HG02885 (cell line): Measurements from ENCODE around the gene CASP7.
"Not testable (repeated sequence)": the region's sequence is repeated elsewhere in the genome, so short reads cannot be mapped to it uniquely, and the experiment has no call there.

ENCODE experiments used
- ATAC-seq: cut with Tn5 transposase; IDR thresholded peaks from one replicate; pipeline ENCODE4 v1.9.1; 2021; ENCODE audit warnings: mild to moderate bottlenecking; ENCODE audit not compliant: unreplicated experiment, poor library complexity

Gene CASP7

GRCh38 chr10:113746217-113746957 is 66.7 kb downstream of the CASP7 start:
- ATAC-seq, result no peak

GRCh38 chr10:113751181-113751732 is 71.5 kb downstream of the CASP7 start, which contains the start of gene PLEKHS1:
PLEKHS1 (plus strand) TSS chr10:113751682; CDS start chr10:113755278, 3,596 bp downstream.
- no peak for ATAC-seq

GRCh38 chr10:113752553-113752952 is 72.8 kb downstream of the CASP7 start:
- no peak for ATAC-seq

GRCh38 chr10:113753020-113753692 is 73.4 kb downstream of the CASP7 start:
- ATAC-seq, result no peak

GRCh38 chr10:113754125-113754524 is 74.4 kb downstream of the CASP7 start:
- no peak for ATAC-seq

GRCh38 chr10:113754768-113755167 is 75.1 kb downstream of the CASP7 start:
- ATAC-seq, result no peak

- ATAC-seq, result no peak
Measured at GRCh38 chr10:113756940-113757543, 77.3 kb downstream of the CASP7 start.

GRCh38 chr10:113762083-113762482 is 82.4 kb downstream of the CASP7 start:
- ATAC-seq, result no peak

- no peak for ATAC-seq
Measured at GRCh38 chr10:113764582-113764981, 84.9 kb downstream of the CASP7 start.

GRCh38 chr10:113765910-113766309 is 86.2 kb downstream of the CASP7 start:
- no peak for ATAC-seq

GRCh38 chr10:113767222-113767621 is 87.5 kb downstream of the CASP7 start:
- ATAC-seq, result no peak

GRCh38 chr10:113770346-113770745 is 90.6 kb downstream of the CASP7 start:
- no peak for ATAC-seq

- ATAC-seq, result not testable (repeated sequence)
Measured at GRCh38 chr10:113771131-113771530, 91.4 kb downstream of the CASP7 start.

- no peak for ATAC-seq
Measured at GRCh38 chr10:113775686-113776294, 96.1 kb downstream of the CASP7 start.

GRCh38 chr10:113776553-113776952 is 96.8 kb downstream of the CASP7 start:
- ATAC-seq, result no peak
